SK-N-SH treated with all-trans-retinoic acid at 6 μM for 48 hours (cell line): ENCODE data around the gene LHX6.

Experiments used
- ZFP30 ChIP-seq: fragments of 450-650 bp; formaldehyde crosslinking; IDR thresholded peaks from 2 replicates; pipeline ENCODE4 v1.5.0; 2022; ENCODE audit warnings: mild to moderate bottlenecking, moderate library complexity
- ZNF8 ChIP-seq: fragments of 450-650 bp; formaldehyde crosslinking; IDR thresholded peaks from 2 replicates; pipeline ENCODE4 v1.5.0; 2020; ENCODE audit warnings: mild to moderate bottlenecking, moderate library complexity
- TF ChIP-seq, protein P1 (sequence below): fragments of 250-450 bp; sonication (Bioruptor Pico); IDR thresholded peaks from 2 replicates; pipeline ENCODE4 v1.5.0; 2020; ENCODE audit warnings: mild to moderate bottlenecking, moderate library complexity

DNA sequence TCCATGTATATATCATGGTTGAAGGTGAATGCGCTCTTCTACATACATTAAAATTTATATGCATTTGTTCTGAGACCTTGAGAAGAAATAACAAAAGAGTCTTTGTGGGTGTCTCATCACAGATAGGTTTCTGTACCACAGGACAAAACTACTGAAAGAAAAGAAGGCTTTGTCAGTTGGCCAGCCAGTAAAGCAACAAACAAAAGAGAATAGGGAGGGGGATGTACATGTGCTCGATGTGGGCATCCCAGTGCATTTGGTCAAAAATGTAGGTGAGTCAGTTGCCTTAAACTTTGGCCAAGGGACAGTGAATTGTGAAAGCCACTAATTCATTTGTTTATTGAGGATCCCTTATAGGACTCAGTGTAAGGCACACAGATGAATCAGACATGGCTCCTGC, 22.6 kb upstream of the LHX6 start:
- TF ChIP-seq ZFP30 (CRISPR knock-in tag) (no peak), ZNF8 (CRISPR knock-in tag) (no peak)
- TF ChIP-seq, protein P1, sequence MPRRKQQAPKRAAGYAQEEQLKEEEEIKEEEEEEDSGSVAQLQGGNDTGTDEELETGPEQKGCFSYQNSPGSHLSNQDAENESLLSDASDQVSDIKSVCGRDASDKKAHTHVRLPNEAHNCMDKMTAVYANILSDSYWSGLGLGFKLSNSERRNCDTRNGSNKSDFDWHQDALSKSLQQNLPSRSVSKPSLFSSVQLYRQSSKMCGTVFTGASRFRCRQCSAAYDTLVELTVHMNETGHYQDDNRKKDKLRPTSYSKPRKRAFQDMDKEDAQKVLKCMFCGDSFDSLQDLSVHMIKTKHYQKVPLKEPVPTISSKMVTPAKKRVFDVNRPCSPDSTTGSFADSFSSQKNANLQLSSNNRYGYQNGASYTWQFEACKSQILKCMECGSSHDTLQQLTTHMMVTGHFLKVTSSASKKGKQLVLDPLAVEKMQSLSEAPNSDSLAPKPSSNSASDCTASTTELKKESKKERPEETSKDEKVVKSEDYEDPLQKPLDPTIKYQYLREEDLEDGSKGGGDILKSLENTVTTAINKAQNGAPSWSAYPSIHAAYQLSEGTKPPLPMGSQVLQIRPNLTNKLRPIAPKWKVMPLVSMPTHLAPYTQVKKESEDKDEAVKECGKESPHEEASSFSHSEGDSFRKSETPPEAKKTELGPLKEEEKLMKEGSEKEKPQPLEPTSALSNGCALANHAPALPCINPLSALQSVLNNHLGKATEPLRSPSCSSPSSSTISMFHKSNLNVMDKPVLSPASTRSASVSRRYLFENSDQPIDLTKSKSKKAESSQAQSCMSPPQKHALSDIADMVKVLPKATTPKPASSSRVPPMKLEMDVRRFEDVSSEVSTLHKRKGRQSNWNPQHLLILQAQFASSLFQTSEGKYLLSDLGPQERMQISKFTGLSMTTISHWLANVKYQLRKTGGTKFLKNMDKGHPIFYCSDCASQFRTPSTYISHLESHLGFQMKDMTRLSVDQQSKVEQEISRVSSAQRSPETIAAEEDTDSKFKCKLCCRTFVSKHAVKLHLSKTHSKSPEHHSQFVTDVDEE (CRISPR knock-in tag): no peak
